GM21576 (cell line): ENCODE data around the gene SLC6A20.
A peak's percentile ranks its signal among the peaks of the same experiment; 100 is the strongest.

ENCODE experiments used
- ATAC-seq: cut with Tn5 transposase; IDR thresholded peaks from one replicate; pipeline ENCODE4 v1.9.1; 2021; ENCODE audit warnings: mild to moderate bottlenecking, moderate library complexity; ENCODE audit not compliant: unreplicated experiment

Gene SLC6A20, protein sequence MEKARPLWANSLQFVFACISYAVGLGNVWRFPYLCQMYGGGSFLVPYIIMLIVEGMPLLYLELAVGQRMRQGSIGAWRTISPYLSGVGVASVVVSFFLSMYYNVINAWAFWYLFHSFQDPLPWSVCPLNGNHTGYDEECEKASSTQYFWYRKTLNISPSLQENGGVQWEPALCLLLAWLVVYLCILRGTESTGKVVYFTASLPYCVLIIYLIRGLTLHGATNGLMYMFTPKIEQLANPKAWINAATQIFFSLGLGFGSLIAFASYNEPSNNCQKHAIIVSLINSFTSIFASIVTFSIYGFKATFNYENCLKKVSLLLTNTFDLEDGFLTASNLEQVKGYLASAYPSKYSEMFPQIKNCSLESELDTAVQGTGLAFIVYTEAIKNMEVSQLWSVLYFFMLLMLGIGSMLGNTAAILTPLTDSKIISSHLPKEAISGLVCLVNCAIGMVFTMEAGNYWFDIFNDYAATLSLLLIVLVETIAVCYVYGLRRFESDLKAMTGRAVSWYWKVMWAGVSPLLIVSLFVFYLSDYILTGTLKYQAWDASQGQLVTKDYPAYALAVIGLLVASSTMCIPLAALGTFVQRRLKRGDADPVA

GRCh38 chr3:45795882-45796765 lies at the start of gene SLC6A20:
SLC6A20 (minus strand) TSS chr3:45796536; CDS start chr3:45796419, 117 bp downstream.
- no peak for ATAC-seq

DNA sequence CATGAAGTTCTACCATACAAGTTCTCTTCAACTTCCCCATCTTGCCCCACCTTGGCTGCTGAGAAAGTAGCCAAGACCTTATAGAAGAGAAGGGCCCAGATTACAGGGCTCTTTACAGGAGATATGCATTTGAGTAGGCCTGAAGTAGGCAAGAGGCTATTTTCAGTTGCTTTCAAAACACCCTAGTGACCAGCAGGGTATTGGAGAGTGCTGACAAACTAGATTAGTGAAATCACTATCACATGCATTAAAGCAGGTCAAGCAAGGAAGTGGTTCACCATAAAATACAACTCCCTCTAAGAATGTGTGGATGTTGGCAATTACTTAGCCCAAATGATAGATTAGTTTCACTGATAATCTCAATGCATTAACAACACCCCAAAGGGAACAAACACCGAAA lies 48.3 kb upstream of the SLC6A20 start:
- no peak for ATAC-seq

- ATAC-seq = no peak
These were observed 46.7 kb upstream of the SLC6A20 start for GRCh38 chr3:45842851-45843625.

DNA sequence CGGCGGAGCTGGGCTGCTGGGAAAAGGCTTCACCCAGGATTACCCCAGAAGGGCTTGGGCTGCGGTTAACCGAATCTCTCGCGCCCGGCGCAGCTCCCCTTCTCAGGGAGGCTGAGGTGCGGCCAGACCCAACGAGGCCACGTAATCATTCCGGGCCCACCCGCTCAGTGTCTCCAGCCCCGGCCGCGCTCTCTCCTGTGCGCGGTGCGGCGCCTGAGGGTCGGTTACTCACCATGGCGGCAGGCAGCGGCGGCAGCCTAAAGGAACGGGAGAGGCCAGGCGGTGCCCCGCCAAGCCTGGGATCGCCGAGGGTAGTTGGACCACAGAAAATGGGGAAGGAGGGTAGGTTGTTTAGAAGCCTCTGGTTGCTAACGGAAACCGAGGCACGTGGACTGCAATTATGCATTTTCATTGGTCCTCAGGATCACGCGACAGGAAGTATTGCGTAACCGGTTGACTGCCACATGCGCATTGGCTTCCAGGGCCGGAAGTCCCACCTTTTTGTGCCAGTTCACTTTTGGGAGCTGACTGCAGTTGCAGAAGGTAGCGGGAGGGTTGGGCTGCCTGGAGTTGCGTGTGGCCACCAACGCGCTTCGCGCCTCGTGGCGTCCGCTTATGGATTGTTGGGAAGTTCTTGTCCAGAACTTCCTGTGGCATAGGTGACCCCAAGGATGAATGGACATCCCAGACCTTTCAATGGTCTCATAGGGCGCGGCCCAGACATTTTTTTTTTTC lies 45.6 kb upstream of the SLC6A20 start, which contains the start of gene LZTFL1:
LZTFL1 (minus strand) TSS at position 363 of the 735 bp plus-strand sequence; CDS start at position 235, 128 bp downstream.
- ATAC-seq = peak; percentile 89

DNA sequence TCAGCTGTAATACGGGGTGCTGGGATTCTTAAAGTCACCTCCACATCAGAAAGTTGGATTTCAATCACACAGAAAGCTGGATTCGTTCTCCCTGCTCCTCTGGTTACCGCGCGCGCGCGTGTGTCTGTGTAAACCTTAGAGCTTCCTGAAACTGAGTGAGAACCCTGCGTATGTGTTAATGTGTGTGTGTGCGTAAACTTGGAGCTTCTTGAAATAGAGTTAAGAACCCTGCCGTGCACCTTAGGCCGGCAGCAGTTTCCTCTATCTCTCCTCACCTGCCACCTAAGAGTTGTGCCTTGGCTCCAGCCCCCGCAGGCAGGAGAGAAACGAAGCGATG lies 45.1 kb upstream of the SLC6A20 start:
- ATAC-seq = peak; percentile 22

DNA sequence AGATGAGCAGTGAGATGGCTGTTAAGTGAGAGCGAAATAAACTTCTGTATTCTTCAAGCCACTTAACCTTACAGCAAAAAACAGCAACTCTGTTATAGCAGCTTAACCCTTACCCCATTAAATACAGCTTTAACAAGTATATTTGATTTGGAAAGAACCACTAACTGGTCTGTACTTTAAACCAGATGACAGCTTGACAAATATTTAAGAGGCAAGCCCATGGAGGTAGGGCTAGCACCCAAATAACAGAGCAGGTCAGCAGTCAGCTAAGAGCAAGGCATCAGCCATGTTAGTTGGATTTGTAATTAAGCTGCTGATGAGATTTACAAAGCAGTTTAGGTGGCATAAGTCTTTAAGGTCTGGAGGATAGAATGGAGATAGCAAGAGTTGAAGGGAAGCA lies 42.1 kb upstream of the SLC6A20 start:
- ATAC-seq = no peak

DNA sequence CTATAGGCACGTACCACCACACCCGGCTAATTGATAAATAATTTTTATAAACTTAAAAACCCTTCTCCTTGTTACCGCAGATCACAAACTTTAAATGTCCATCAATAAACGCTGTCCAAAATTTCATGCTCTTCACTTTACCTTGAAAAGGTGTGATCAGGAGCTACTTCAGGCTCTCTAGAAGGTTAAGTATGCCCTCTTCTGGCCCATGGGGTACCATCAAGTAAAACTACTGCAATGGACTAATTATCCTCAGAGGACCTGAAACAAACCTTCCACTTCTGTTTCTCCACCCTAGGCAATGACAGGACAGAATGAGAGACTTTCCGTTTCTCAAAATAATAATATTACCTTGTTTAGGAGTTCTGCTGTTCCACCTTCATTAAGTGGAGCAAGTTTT lies 36.4 kb upstream of the SLC6A20 start:
- no peak for ATAC-seq

DNA sequence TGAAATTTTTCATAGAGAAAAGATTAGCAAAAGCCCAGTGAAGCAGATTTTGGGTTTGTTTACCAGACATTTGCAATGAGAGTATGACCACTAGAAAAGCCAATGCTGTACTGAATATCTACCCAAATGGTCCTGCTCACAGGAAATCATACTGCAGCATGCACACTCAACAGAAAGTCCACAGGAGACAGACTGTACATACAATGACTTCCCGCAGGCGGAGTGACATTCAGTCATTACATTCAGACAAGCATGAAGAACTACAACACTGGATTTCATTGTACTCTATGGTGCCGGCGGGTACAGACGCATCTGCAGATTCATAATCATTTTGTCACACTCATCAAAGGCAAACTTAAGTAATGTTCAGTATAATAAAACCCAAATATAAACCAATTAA lies 33.8 kb upstream of the SLC6A20 start:
- ATAC-seq = no peak

DNA sequence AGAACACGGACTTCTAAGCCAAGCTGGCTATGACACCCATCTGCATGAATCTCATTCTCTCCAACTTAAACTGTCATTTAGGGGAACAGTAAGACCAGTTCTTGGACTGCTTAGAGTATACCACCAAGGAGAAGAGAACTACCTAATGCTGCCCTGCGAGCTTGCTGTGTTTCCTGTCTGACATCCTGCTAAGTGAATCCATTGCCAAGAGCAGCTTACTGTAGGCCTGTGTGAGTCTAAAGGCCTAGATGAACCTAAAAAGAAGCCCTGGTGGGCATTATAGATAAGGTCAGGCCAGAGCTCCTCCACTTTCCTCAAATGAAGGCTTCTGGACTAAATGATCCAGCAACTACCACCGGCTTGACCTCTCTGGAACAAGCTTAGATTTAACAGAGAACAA lies 30.6 kb upstream of the SLC6A20 start:
- ATAC-seq = no peak

DNA sequence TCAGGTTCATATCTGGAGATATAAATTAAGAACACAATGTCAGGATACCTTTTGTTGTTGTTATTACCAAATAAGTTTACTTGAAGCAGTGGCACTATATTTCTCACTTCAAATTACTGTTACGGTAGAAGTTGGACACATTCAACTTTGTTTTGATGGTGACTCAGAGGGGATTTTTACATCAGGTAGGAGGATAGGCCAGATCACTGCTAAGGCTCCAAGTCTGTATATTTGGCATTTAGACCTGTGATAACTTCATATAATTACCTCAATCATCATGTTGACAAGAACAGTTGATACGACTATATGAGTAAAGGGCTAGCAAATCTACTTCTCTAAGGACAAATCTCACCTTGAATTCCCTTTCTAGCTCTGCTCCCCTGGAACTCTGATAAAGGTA lies 30.0 kb upstream of the SLC6A20 start:
- ATAC-seq = no peak

GRCh38 chr3:45821127-45821526 lies 24.8 kb upstream of the SLC6A20 start:
- no peak for ATAC-seq

DNA sequence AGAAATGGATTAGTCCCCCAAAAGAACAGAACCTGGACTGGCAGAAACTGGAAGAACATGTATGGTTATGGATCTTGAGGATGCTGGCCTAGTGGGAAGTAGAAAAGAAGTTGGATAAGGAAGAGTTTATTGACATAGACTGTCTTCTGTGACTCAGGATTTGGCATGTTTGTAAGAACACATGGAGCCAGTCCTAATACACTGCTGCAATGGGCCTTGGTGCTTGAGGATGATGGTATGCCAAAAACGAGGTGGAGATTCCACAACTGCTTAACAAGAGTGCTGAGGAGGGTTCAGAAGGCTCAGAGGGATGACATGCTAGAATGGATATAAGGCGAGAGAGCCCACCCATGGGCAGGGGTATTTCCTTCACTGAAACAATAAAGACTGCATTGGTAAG lies 23.2 kb upstream of the SLC6A20 start:
- ATAC-seq = no peak

DNA sequence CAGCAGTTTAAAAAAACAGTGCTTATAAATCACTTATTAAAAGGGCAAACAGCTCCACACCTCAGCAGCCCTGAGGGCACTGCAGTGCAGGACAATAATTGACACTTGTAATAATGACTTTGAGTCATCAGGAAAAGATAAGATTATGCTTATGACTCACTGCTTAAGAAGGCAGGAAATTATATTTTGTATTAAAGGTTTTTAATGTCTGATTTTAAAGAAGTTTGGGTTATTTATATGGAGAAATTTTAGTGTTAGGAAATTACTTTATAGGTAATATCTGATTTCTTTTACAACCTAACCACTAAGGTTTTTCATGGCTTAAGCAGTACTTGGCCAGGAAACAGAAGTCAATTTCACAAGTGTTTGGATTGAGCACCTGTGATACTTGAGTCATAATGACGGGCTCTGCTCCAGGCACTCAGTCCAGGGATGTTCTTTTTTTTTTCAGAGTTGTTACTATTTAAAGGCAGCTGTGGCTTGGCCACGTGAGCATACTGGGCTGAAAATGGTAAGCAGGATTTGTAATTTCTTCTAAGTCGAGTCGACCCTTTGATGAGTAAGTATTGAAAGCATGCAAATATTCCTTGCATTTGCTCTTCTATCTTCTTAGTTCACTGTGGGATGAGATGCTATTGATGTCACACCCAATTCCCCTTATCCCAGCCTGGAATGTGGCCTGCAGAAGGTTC lies 21.6 kb upstream of the SLC6A20 start:
- no peak for ATAC-seq

DNA sequence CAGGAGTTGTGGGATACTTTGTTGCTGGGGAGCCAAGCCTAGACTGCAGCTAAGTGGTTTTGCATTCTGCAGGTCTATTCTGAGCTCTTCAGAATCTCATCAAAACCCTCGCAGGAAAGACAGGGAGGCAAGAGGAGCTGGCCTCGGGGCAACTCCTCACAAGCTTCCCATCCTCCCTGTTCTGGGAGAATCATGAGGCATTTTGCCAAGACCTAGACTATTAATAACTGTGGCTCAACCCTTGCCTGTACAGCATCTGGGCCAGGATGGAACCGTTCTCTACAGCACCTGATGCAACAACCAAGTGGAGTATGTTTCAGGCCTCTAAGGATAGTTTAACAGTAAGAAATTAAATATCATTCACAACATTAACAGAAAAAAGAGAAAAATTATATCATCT lies 20.2 kb upstream of the SLC6A20 start:
- no peak for ATAC-seq

GRCh38 chr3:45814322-45814721 lies 18.0 kb upstream of the SLC6A20 start:
- ATAC-seq = no peak

GRCh38 chr3:45807681-45808540 lies 11.6 kb upstream of the SLC6A20 start:
- no peak for ATAC-seq

- no peak for ATAC-seq
These were observed 10.8 kb upstream of the SLC6A20 start for GRCh38 chr3:45807133-45807532.

DNA sequence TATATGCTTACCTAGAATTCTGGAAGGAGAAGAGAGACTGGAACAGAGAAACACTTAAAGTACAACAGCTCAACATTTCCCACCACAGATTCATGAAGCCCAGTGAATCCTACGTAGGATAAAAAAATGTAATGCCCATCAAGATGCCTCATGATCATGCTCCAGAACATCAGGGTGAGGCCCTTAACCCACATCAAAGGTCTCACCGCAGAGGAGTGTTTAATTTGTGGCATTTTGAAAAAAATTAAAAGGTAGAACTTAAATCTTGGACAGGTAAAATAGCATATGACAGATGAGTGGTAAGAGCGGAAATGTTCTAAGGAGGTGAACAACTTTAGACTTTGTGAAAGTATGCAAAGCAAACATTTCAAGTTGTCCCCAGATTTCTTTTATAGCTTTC lies 9.7 kb upstream of the SLC6A20 start:
- ATAC-seq = no peak
